ENCODE data around the gene SCP2D1. TPM values are rescaled to one million over a fixed set of nuclear protein-coding genes. Genes with fewer than 3 reads are reported as not detected.

Gene SCP2D1
- total RNA-seq = not detected in 2 replicates

DNA sequence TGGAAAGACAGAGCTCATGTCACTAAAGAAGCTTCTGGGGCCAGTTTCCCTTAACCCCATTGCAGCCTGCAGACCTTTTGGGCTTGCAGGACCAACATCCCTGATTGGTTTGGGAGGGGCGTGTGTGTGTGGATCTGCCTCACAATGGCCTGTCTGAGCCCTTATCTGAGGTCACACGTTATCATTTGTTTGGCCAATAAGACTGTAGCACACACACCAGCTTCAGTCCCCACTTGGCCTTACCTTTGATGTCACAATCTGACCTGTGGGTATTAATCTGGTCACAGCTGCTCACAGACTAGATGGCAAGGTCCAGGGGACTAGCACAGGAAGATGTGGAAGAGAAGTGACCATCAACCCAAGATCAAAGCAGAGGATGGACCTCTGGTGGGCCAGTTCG, at the start of gene SCP2D1:
Gene SCP2D1 (plus strand): TSS at position 301 of the 400 bp plus-strand sequence. CDS start 33 bp downstream, at position 334.

Other genes starting within 250 kb of the SCP2D1 start
- 95.9 and 129 TPM in 2 replicates for gene SMIM26, start 246.4 kb upstream of the SCP2D1 start, total RNA-seq
- gene DTD1, start 225.7 kb upstream of the SCP2D1 start, total RNA-seq = 54.7 and 84.1 TPM in 2 replicates